Keratinocyte (primary cell): ENCODE measurements around the gene TMEM150B. TPM values are rescaled to one million over a fixed set of nuclear protein-coding genes. Genes with fewer than 3 reads are reported as not detected.

Source experiments
- DNase-seq: peaks from one replicate; pipeline ENCODE4 v3.0.0-alpha.2; 2011; ENCODE audit warnings: low read depth, missing footprints, low spot score
- FAIRE-seq: peaks from 2 replicates; lab custom pipeline; 2011; peaks lifted over from hg19 to GRCh38; lab: Jason Lieb, UNC
- H2AFZ ChIP-seq: 2 replicates; pipeline ENCODE4 v1.6.0; 2012; ENCODE audit warnings: low read length, control low read depth, inconsistent platforms; ENCODE audit not compliant: control insufficient read depth
- H3K27ac ChIP-seq: 2 replicates; pipeline ENCODE4 v1.5.1; 2011; ENCODE audit warnings: low read length; ENCODE audit not compliant: control insufficient read depth, insufficient read depth
- H3K27me3 ChIP-seq: 3 replicates; pipeline ENCODE4 v1.6.0; 2011; ENCODE audit warnings: low read length; ENCODE audit not compliant: control insufficient read depth, insufficient read depth; ENCODE audit errors: extremely low read depth
- H3K36me3 ChIP-seq, 2 experiments: 2 replicates in 1 of 2; 3 replicates in 1 of 2; pipeline ENCODE4 v1.5.1; 2011; ENCODE audit warnings: low read length in 2 of 2, mild to moderate bottlenecking in 1 of 2; ENCODE audit not compliant: control insufficient read depth in 2 of 2, insufficient read depth in 2 of 2; ENCODE audit errors: extremely low read depth in 1 of 2
- H3K4me1 ChIP-seq: 3 replicates; pipeline ENCODE4 v1.5.1; 2011; ENCODE audit warnings: low read length; ENCODE audit not compliant: control insufficient read depth, insufficient read depth; ENCODE audit errors: extremely low read depth
- H3K4me2 ChIP-seq: 3 replicates; pipeline ENCODE4 v1.6.0; 2011; ENCODE audit warnings: low read depth, low read length; ENCODE audit not compliant: control insufficient read depth, insufficient read depth; ENCODE audit errors: extremely low read depth
- H3K4me3 ChIP-seq, 3 experiments: fragments of 200-600 bp in 1 of 3; sonication (generic) in 1 of 3; 2 replicates in 2 of 3; 3 replicates in 1 of 3; pipeline ENCODE4 v1.5.1; 2011 to 2016; ENCODE audit warnings: low read length in 3 of 3, mild to moderate bottlenecking in 3 of 3, control low read depth in 2 of 3, inconsistent platforms in 1 of 3, low read depth in 1 of 3, mixed read lengths in 1 of 3, mixed run types in 1 of 3, moderate library complexity in 1 of 3; ENCODE audit not compliant: control insufficient read depth in 2 of 3, insufficient read depth in 2 of 3; ENCODE audit errors: extremely low read depth in 1 of 3
- H3K79me2 ChIP-seq: 2 replicates; pipeline ENCODE4 v1.6.0; 2012; ENCODE audit warnings: low read length; ENCODE audit not compliant: control insufficient read depth, insufficient read depth
- H3K9ac ChIP-seq: 3 replicates; pipeline ENCODE4 v1.6.0; 2011; ENCODE audit warnings: low read length; ENCODE audit not compliant: control insufficient read depth, insufficient read depth; ENCODE audit errors: extremely low read depth
- H3K9me1 ChIP-seq: 3 replicates; pipeline ENCODE4 v1.6.0; 2011; ENCODE audit warnings: low read length; ENCODE audit not compliant: control insufficient read depth, insufficient read depth; ENCODE audit errors: extremely low read depth
- H3K9me3 ChIP-seq: 2 replicates; pipeline ENCODE4 v1.5.1; 2012; ENCODE audit warnings: low read depth, low read length; ENCODE audit not compliant: control insufficient read depth
- H4K20me1 ChIP-seq: 3 replicates; pipeline ENCODE4 v1.6.0; 2011; ENCODE audit warnings: low read length; ENCODE audit not compliant: control insufficient read depth, insufficient read depth; ENCODE audit errors: extremely low read depth
- CTCF ChIP-seq, 3 experiments: IDR thresholded peaks in 1 of 3; conservative IDR thresholded peaks in 1 of 3; optimal IDR thresholded peaks in 1 of 3; 2 replicates in 2 of 3; 3 replicates in 1 of 3; pipeline versions ENCODE3 to v1.5.1; 2011; ENCODE audit warnings: low read length in 3 of 3, mild to moderate bottlenecking in 3 of 3, moderate library complexity in 2 of 3, control low read depth in 1 of 3, inconsistent platforms in 1 of 3; ENCODE audit not compliant: insufficient read depth in 2 of 3; ENCODE audit errors: extremely low read depth in 1 of 3
- EZH2 ChIP-seq: IDR thresholded peaks from one replicate; pipeline ENCODE4 v1.6.1; 2012; ENCODE audit warnings: inconsistent platforms, mild to moderate bottlenecking, low read length, moderate library complexity
- dilution Hi-C: fragments of 300-500 bp; cut with MboI; formaldehyde crosslinking; loops from one replicate; pipeline ENCODE4 v1.7.0; 2020; ENCODE audit warnings: low sequenced_read_pairs; ENCODE audit not compliant: extremely low pct_ligation_motif_present
- polyA plus RNA-seq, 5 experiments: library from polyadenylated mRNA; depleted of rRNA in 3 of 5; stranded (reverse) in 3 of 5; stranded (forward) in 1 of 5; unstranded in 1 of 5; fragments of >200 nt; gene quantifications; 1 replicate in 1 of 5; 2 replicates in 3 of 5; 3 replicates in 1 of 5; pipeline versions ENCODE4 v1.2.1 to v1.2.3, GENCODE V29; 2011 to 2012; ENCODE audit warnings: missing spikeins in 2 of 5, low read depth in 1 of 5, low replicate concordance in 1 of 5

Gene TMEM150B
- polyA plus RNA-seq, 1 donor (not counting 4 experiments of a cell fraction or from before 2014, with no cell fraction given): not detected

GRCh38 chr19:55285229-55285890 is 39.8 kb downstream of the TMEM150B start:
- no peak overlapping the region for H3K4me2 ChIP-seq
- FAIRE-seq: no peak
- no peaks in the 10 kb centered on the region for H3K36me3 ChIP-seq
- H3K9me1 ChIP-seq: no peaks in the 10 kb centered on the region
- no peak overlapping the region for H3K27ac ChIP-seq
- no peaks in the 10 kb centered on the region for H3K9me3 ChIP-seq
- no peaks in the 10 kb centered on the region for H3K79me2 ChIP-seq
- no peaks in the 10 kb centered on the region for H3K27me3 ChIP-seq
- no peak for DNase-seq
- dilution Hi-C loops: no loop called here
- peaks cover 9% of the 10 kb centered on the region for H3K4me1 ChIP-seq
- H3K4me3 ChIP-seq: no peak overlapping the region
- no peak overlapping the region for H2AFZ ChIP-seq
- TF ChIP-seq CTCF (optimal IDR thresholded peaks at IDR 0.05 in 1 of 3, IDR thresholded peaks at IDR 0.05 in 1 of 3, conservative IDR thresholded peaks at IDR 0.05 in 1 of 3; ENCODE audit: extremely low read depth in 1 of 3, insufficient read depth in 2 of 3, low read length in 3 of 3): no peak
- no peak for TF ChIP-seq EZH2
- no peaks in the 10 kb centered on the region for H4K20me1 ChIP-seq
- no peak overlapping the region for H3K9ac ChIP-seq

GRCh38 chr19:55284405-55285058 is 40.6 kb downstream of the TMEM150B start:
- no peak overlapping the region for H2AFZ ChIP-seq
- dilution Hi-C loops: no loop called here

More at GRCh38 chr19:55284405-55285058, 40.6 kb downstream of the TMEM150B start:
- Histone ChIP-seq H3K4me1 (peaks cover 10% of the 10 kb centered on the region), H3K9me3 (no peaks in the 10 kb centered on the region), H3K9ac (no peak overlapping the region), H4K20me1 (no peaks in the 10 kb centered on the region), H3K4me3 (no peak overlapping the region), H3K79me2 (peaks cover 1% of the 10 kb centered on the region), H3K9me1 (no peaks in the 10 kb centered on the region), H3K4me2 (no peak overlapping the region), H3K27ac (no peak overlapping the region), H3K27me3 (no peaks in the 10 kb centered on the region), H3K36me3 (no peaks in the 10 kb centered on the region)
- FAIRE-seq: no peak
- no peak for DNase-seq
- TF ChIP-seq CTCF (optimal IDR thresholded peaks at IDR 0.05 in 1 of 3, IDR thresholded peaks at IDR 0.05 in 1 of 3, conservative IDR thresholded peaks at IDR 0.05 in 1 of 3; ENCODE audit: extremely low read depth in 1 of 3, insufficient read depth in 2 of 3, low read length in 3 of 3) (no peak), EZH2 (no peak)
